B cell (primary cell): ENCODE data around the gene PRAMEF12. TPM values are rescaled to one million over a fixed set of nuclear protein-coding genes. Genes with fewer than 3 reads are reported as not detected.

ENCODE experiments used
- ATAC-seq: fragments of 200-7000 bp; cut with Tn5 transposase; one replicate; pipeline ENCODE4 v1.10.0; 2021; ENCODE audit warnings: low read depth, mild to moderate bottlenecking, moderate number of reproducible peaks, moderate library complexity
- CTCF ChIA-PET: fragments of 350-600 bp; sonication (Branson Sonifier 250); formaldehyde crosslinking; loops from one replicate; lab custom pipeline; 2021; ENCODE audit warnings: antibody characterized with exemption, inconsistent platforms; lab: Charles Lee
- POLR2A ChIA-PET: fragments of 350-600 bp; sonication (Branson Sonifier 250); formaldehyde crosslinking; loops from one replicate; lab custom pipeline; 2021; ENCODE audit warnings: antibody characterized with exemption; lab: Charles Lee
- DNase-seq: peaks from one replicate; pipeline ENCODE4 v3.0.0; 2013
- H2AFZ ChIP-seq: 2 replicates; pipeline ENCODE4 v1.6.1; 2012; ENCODE audit warnings: mild to moderate bottlenecking, low read depth, low read length; ENCODE audit not compliant: insufficient read depth, poor library complexity, severe bottlenecking
- H3K27ac ChIP-seq, 2 donors: 1 replicate in 1 of 2; 2 replicates in 1 of 2; pipeline ENCODE4 v1.5.1; 2012 to 2013; ENCODE audit warnings: low read length in 2 of 2, mild to moderate bottlenecking in 2 of 2, moderate library complexity in 1 of 2
- H3K27me3 ChIP-seq, 4 experiments: fragments of 200-600 bp in 1 of 4; sonication (generic) in 1 of 4; replicated peaks in 1 of 4; 1 replicate in 2 of 4; 2 replicates in 2 of 4; pipeline versions ENCODE4 v1.6.1 to v1.7.0; 2013 to 2016; ENCODE audit warnings: low read length in 3 of 4, mild to moderate bottlenecking in 2 of 4, mixed read lengths in 1 of 4, moderate library complexity in 1 of 4; ENCODE audit not compliant: insufficient read depth in 4 of 4, control insufficient read depth in 3 of 4; ENCODE audit errors: control extremely low read depth in 1 of 4
- H3K36me3 ChIP-seq, 2 experiments: replicated peaks in 1 of 2; 1 replicate in 1 of 2; 2 replicates in 1 of 2; pipeline versions ENCODE4 v1.6.1 to v1.7.1; 2013; ENCODE audit warnings: low read length in 1 of 2; ENCODE audit not compliant: insufficient read depth in 2 of 2, control insufficient read depth in 1 of 2; ENCODE audit errors: control extremely low read depth in 1 of 2, extremely low read depth in 1 of 2
- H3K4me1 ChIP-seq, 2 donors: fragments of 200-600 bp in 1 of 2; sonication (generic) in 1 of 2; 1 replicate in 1 of 2; 2 replicates in 1 of 2; pipeline versions ENCODE4 v1.5.1 to v1.6.1; 2013 to 2017; ENCODE audit warnings: low read length in 2 of 2; ENCODE audit not compliant: control insufficient read depth in 2 of 2, insufficient read depth in 2 of 2
- H3K4me2 ChIP-seq: replicated peaks from 2 replicates; pipeline ENCODE3; 2012; ENCODE audit warnings: mild to moderate bottlenecking, low read depth, low read length; ENCODE audit not compliant: poor library complexity, severe bottlenecking
- H3K4me3 ChIP-seq, 5 experiments: fragments of 200-600 bp in 1 of 5; sonication (generic) in 1 of 5; 1 replicate in 3 of 5; 2 replicates in 2 of 5; pipeline versions ENCODE4 v1.5.1 to v1.7.0; 2011 to 2016; ENCODE audit warnings: low read length in 4 of 5, mild to moderate bottlenecking in 4 of 5, low read depth in 2 of 5, control low read depth in 1 of 5, moderate library complexity in 1 of 5; ENCODE audit not compliant: insufficient read depth in 1 of 5; ENCODE audit errors: control extremely low read depth in 1 of 5, extremely low read depth in 1 of 5
- H3K79me2 ChIP-seq: fragments of 200-600 bp; sonication (generic); one replicate; pipeline ENCODE4 v1.6.0; 2016; ENCODE audit warnings: low read length; ENCODE audit not compliant: control insufficient read depth, insufficient read depth
- H3K9ac ChIP-seq: fragments of 200-600 bp; sonication (generic); 2 replicates; pipeline ENCODE4 v1.6.1; 2017; ENCODE audit warnings: mild to moderate bottlenecking, low read length, moderate library complexity
- H3K9me3 ChIP-seq, 3 donors: one replicate each; pipeline versions ENCODE4 v1.6.1 to v1.7.1; 2013; ENCODE audit warnings: low read length in 2 of 3; ENCODE audit not compliant: control insufficient read depth in 2 of 3, insufficient read depth in 1 of 3; ENCODE audit errors: control extremely low read depth in 1 of 3
- H4K20me1 ChIP-seq: 2 replicates; pipeline ENCODE4 v1.6.0; 2012; ENCODE audit warnings: mild to moderate bottlenecking, low read length; ENCODE audit not compliant: insufficient read depth, control insufficient read depth, poor library complexity, severe bottlenecking
- H3K27ac Mint-ChIP-seq: one replicate; pipeline ENCODE4 v1.8.0; 2021; ENCODE audit warnings: mixed read lengths
- H3K27me3 Mint-ChIP-seq: one replicate; pipeline ENCODE4 v1.8.0; 2021; ENCODE audit warnings: mixed read lengths
- H3K4me1 Mint-ChIP-seq: one replicate; pipeline ENCODE4 v1.8.0; 2021; ENCODE audit warnings: mixed read lengths
- H3K4me3 Mint-ChIP-seq: one replicate; pipeline ENCODE4 v1.8.0; 2021; ENCODE audit warnings: mixed read lengths
- H3K9me3 Mint-ChIP-seq: one replicate; pipeline ENCODE4 v1.8.0; 2022; ENCODE audit warnings: mixed read lengths; ENCODE audit not compliant: insufficient read depth
- CTCF ChIP-seq: fragments of 200-600 bp; IDR thresholded peaks from one replicate; pipeline ENCODE4 v1.8.0; 2022; ENCODE audit warnings: antibody characterized with exemption, mild to moderate bottlenecking
- EZH2 ChIP-seq: IDR thresholded peaks from 2 replicates; pipeline ENCODE4 v1.6.1; 2012; ENCODE audit warnings: borderline replicate concordance, low read depth, mild to moderate bottlenecking, moderate library complexity, low read length; ENCODE audit not compliant: insufficient read depth, poor library complexity, severe bottlenecking
- WGBS: methylation state at CpG from one replicate; pipeline ENCODE4 v1.1.5; 2013; ENCODE audit warnings: missing lambda C conversion rate; ENCODE audit not compliant: insufficient coverage; 5-methylcytosine and 5-hydroxymethylcytosine counted together
- intact Hi-C: fragments of 100-400 bp; cut with micrococcal nuclease; formaldehyde crosslinking; loops from one replicate; pipeline ENCODE4 v1.10.0; 2022
- polyA plus RNA-seq: library from polyadenylated mRNA; depleted of rRNA; stranded (reverse); fragments of >200 nt; gene quantifications from 2 replicates; pipeline ENCODE4 v1.2.3, GENCODE V29; 2012
- total RNA-seq, 2 donors: library from RNA; stranded (reverse); fragments of 120-200 nt in 1 of 2; gene quantifications; 1 replicate in 1 of 2; 2 replicates in 1 of 2; pipeline versions ENCODE4 v1.2.3 to v1.2.4, GENCODE V29; 2013 to 2022

The PRAMEF12 gene
- total and polyA plus RNA-seq, 2 donors (not counting 1 experiment from before 2014, with no cell fraction given) = not detected

- H3K27ac Mint-ChIP-seq = no peak overlapping the region
- ChIA-PET CTCF (no interaction called here), POLR2A (no interaction called here)
- Histone ChIP-seq H3K4me1 (no peaks in the 10 kb centered on the region), H3K9me3 (peaks cover 0 to 4% (median 0%) of the 10 kb centered on the region in 3 donors), H3K79me2 (no peaks in the 10 kb centered on the region), H4K20me1 (no peaks in the 10 kb centered on the region), H3K27ac (no peak overlapping the region), H3K4me2 (no peak overlapping the region), H3K36me3 (no peaks in the 10 kb centered on the region), H2AFZ (no peak overlapping the region), H3K9ac (no peak overlapping the region), H3K4me3 (no peak overlapping the region), H3K27me3 (peaks cover 0 to 8% (median 0%) of the 10 kb centered on the region in 4 experiments)
- H3K4me1 Mint-ChIP-seq = no peaks in the 10 kb centered on the region
- peaks cover 11% of the 10 kb centered on the region for H3K9me3 Mint-ChIP-seq
- peaks cover 25% of the 10 kb centered on the region for H3K27me3 Mint-ChIP-seq
- TF ChIP-seq EZH2 (no peak), CTCF (no peak)
- ATAC-seq = no peak
- no peak for DNase-seq
- no peak overlapping the region for H3K4me3 Mint-ChIP-seq
- WGBS = 100% methylated on average over 1 of the region's 1 CpG
- intact Hi-C loops = no loop called here
Observed at GRCh38 chr1:12809933-12810332, 36.4 kb downstream of the PRAMEF12 start.

GRCh38 chr1:12810691-12811408, 37.3 kb downstream of the PRAMEF12 start:
- Histone ChIP-seq H3K4me2 (no peak overlapping the region), H3K4me1 (no peaks in the 10 kb centered on the region), H3K27me3 (peaks cover 0 to 8% (median 0%) of the 10 kb centered on the region in 4 experiments), H3K9ac (no peak overlapping the region), H3K79me2 (no peaks in the 10 kb centered on the region), H3K36me3 (no peaks in the 10 kb centered on the region), H3K4me3 (no peak overlapping the region), H3K9me3 (peaks cover 0 to 4% (median 0%) of the 10 kb centered on the region in 3 donors), H3K27ac (no peak overlapping the region), H4K20me1 (no peaks in the 10 kb centered on the region), H2AFZ (no peak overlapping the region)
- H3K9me3 Mint-ChIP-seq = peaks cover 6% of the 10 kb centered on the region
- H3K27me3 Mint-ChIP-seq = peaks cover 20% of the 10 kb centered on the region
- H3K4me3 Mint-ChIP-seq = no peak overlapping the region
- DNase-seq (no peak), ATAC-seq (no peak)
- TF ChIP-seq CTCF (no peak), EZH2 (no peak)
- WGBS = 63% methylated on average over 4 of the region's 5 CpGs
- POLR2A ChIA-PET = no interaction called here
- CTCF ChIA-PET = no interaction called here
- no peaks in the 10 kb centered on the region for H3K4me1 Mint-ChIP-seq
- no peak overlapping the region for H3K27ac Mint-ChIP-seq
- intact Hi-C loops = no loop called here
